Activated T-cell treated with anti-CD3 and anti-CD28 coated beads for 1 hour (primary cell): Measurements from ENCODE around the gene ITGB3.
"Not testable (repeated sequence)": the region's sequence is repeated elsewhere in the genome, so short reads cannot be mapped to it uniquely, and the experiment has no call there.

Experiments used
- DNase-seq: peaks from one replicate; pipeline ENCODE4 v3.0.0-alpha.2; 2020; ENCODE audit warnings: low read depth

The ITGB3 gene

GRCh38 chr17:47244697-47245096, 8.9 kb upstream of the ITGB3 start:
- no peak for DNase-seq

GRCh38 chr17:47246120-47246519, 7.5 kb upstream of the ITGB3 start:
- no peak for DNase-seq

GRCh38 chr17:47250855-47251254, 2.8 kb upstream of the ITGB3 start:
- no peak for DNase-seq

GRCh38 chr17:47251421-47251940, 2.1 kb upstream of the ITGB3 start:
- no peak for DNase-seq

- DNase-seq: no peak
Observed at GRCh38 chr17:47252209-47252608, 1.4 kb upstream of the ITGB3 start.

- no peak for DNase-seq
Observed at GRCh38 chr17:47252766-47253512, 688 bp upstream of the ITGB3 start.

- no peak for DNase-seq
Observed at GRCh38 chr17:47254403-47254943, 846 bp downstream of the ITGB3 start.

- DNase-seq: no peak
Observed at GRCh38 chr17:47257651-47258339, 4.2 kb downstream of the ITGB3 start.

GRCh38 chr17:47262586-47262985, 9.0 kb downstream of the ITGB3 start:
- no peak for DNase-seq

GRCh38 chr17:47264166-47264565, 10.5 kb downstream of the ITGB3 start:
- no peak for DNase-seq

GRCh38 chr17:47265983-47266541, 12.4 kb downstream of the ITGB3 start:
- DNase-seq: no peak

GRCh38 chr17:47266782-47267181, 13.2 kb downstream of the ITGB3 start:
- no peak for DNase-seq

GRCh38 chr17:47267354-47267828, 13.8 kb downstream of the ITGB3 start:
- DNase-seq: no peak

- not testable (repeated sequence) for DNase-seq
Observed at GRCh38 chr17:47268964-47269363, 15.3 kb downstream of the ITGB3 start.

- DNase-seq: not testable (repeated sequence)
Observed at GRCh38 chr17:47269561-47270280, 16.1 kb downstream of the ITGB3 start.

GRCh38 chr17:47270946-47271705, 17.5 kb downstream of the ITGB3 start:
- no peak for DNase-seq

GRCh38 chr17:47272491-47272890, 18.9 kb downstream of the ITGB3 start:
- no peak for DNase-seq

GRCh38 chr17:47273245-47273644, 19.6 kb downstream of the ITGB3 start:
- no peak for DNase-seq

GRCh38 chr17:47274319-47275069, 20.9 kb downstream of the ITGB3 start:
- no peak for DNase-seq

GRCh38 chr17:47275245-47275984, 21.8 kb downstream of the ITGB3 start:
- no peak for DNase-seq
